Liver (tissue), 9 donors: ENCODE data around the gene HBE1. TPM values are rescaled to one million over a fixed set of nuclear protein-coding genes. Genes with fewer than 3 reads are reported as not detected.

Source experiments
- DNase-seq: peaks from one replicate; pipeline ENCODE4 v3.0.0-alpha.2; 2017; ENCODE audit warnings: low spot score
- H3K27ac ChIP-seq, 2 donors: one replicate each; pipeline ENCODE4 v1.7.0; 2013; ENCODE audit warnings: inconsistent platforms in 2 of 2, low read length in 2 of 2, control low read depth in 1 of 2, low read depth in 1 of 2, mild to moderate bottlenecking in 1 of 2
- H3K27me3 ChIP-seq, 4 donors: one replicate each; pipeline versions ENCODE4 v1.6.1 to v1.7.0; 2013; ENCODE audit warnings: low read length in 3 of 4, inconsistent platforms in 1 of 4, mild to moderate bottlenecking in 1 of 4, moderate library complexity in 1 of 4; ENCODE audit not compliant: control insufficient read depth in 4 of 4, insufficient read depth in 4 of 4
- H3K36me3 ChIP-seq, 4 donors: one replicate each; pipeline versions ENCODE4 v1.6.1 to v1.7.0; 2013; ENCODE audit warnings: low read length in 3 of 4, mild to moderate bottlenecking in 3 of 4, low read depth in 1 of 4, moderate library complexity in 1 of 4; ENCODE audit not compliant: control insufficient read depth in 4 of 4, insufficient read depth in 3 of 4
- H3K4me1 ChIP-seq, 4 donors: one replicate each; pipeline versions ENCODE4 v1.6.1 to v1.7.0; 2013; ENCODE audit warnings: low read length in 3 of 4, mild to moderate bottlenecking in 3 of 4, moderate library complexity in 1 of 4; ENCODE audit not compliant: control insufficient read depth in 4 of 4, insufficient read depth in 4 of 4
- H3K4me3 ChIP-seq, 3 donors: one replicate each; pipeline versions ENCODE4 v1.6.1 to v1.7.0; 2013; ENCODE audit warnings: low read length in 3 of 3, control low read depth in 1 of 3, low read depth in 1 of 3, mild to moderate bottlenecking in 1 of 3
- H3K9ac ChIP-seq, 2 donors: one replicate each; pipeline ENCODE4 v1.7.0; 2013; ENCODE audit warnings: low read length in 2 of 2, mild to moderate bottlenecking in 2 of 2, moderate library complexity in 2 of 2, control low read depth in 1 of 2, low read depth in 1 of 2
- H3K9me3 ChIP-seq, 4 donors: one replicate each; pipeline versions ENCODE4 v1.6.1 to v1.7.0; 2013; ENCODE audit warnings: low read length in 3 of 4; ENCODE audit not compliant: control insufficient read depth in 4 of 4
- FOXA1 ChIP-seq: IDR thresholded peaks from 2 replicates; pipeline ENCODE4 v1.6.1; 2016; ENCODE audit warnings: antibody characterized with exemption
- FOXA2 ChIP-seq: IDR thresholded peaks from 2 replicates; pipeline ENCODE4 v1.6.1; 2016; ENCODE audit warnings: antibody characterized with exemption
- GABPA ChIP-seq, 2 donors: IDR thresholded peaks in 1 of 2; conservative IDR thresholded peaks in 1 of 2; 2 replicates each; pipeline ENCODE4 v1.6.1; 2016; ENCODE audit warnings: antibody characterized with exemption in 2 of 2, mild to moderate bottlenecking in 1 of 2, moderate library complexity in 1 of 2
- HNF4A ChIP-seq, 2 donors: conservative IDR thresholded peaks; 2 replicates each; pipeline ENCODE4 v1.6.1; 2016; ENCODE audit warnings: antibody characterized with exemption in 2 of 2, mild to moderate bottlenecking in 2 of 2
- HNF4G ChIP-seq: IDR thresholded peaks from 2 replicates; pipeline ENCODE4 v1.6.1; 2016; ENCODE audit warnings: antibody characterized with exemption
- JUND ChIP-seq, 2 donors: IDR thresholded peaks; 2 replicates each; pipeline ENCODE4 v1.6.1; 2016; ENCODE audit warnings: antibody characterized with exemption in 2 of 2
- NR2F2 ChIP-seq: IDR thresholded peaks from 2 replicates; pipeline ENCODE4 v1.6.1; 2016; ENCODE audit warnings: antibody characterized with exemption
- RAD21 ChIP-seq, 2 donors: IDR thresholded peaks; 2 replicates each; pipeline ENCODE4 v1.6.1; 2016; ENCODE audit warnings: antibody characterized with exemption in 2 of 2, mild to moderate bottlenecking in 2 of 2
- RXRA ChIP-seq, 2 donors: IDR thresholded peaks; 2 replicates each; pipeline ENCODE4 v1.6.1; 2017 to 2018; ENCODE audit warnings: antibody characterized with exemption in 2 of 2, mild to moderate bottlenecking in 1 of 2
- SP1 ChIP-seq: IDR thresholded peaks from 2 replicates; pipeline ENCODE4 v1.6.1; 2018; ENCODE audit warnings: antibody characterized with exemption, mild to moderate bottlenecking
- TAF1 ChIP-seq: conservative IDR thresholded peaks from 2 replicates; pipeline ENCODE4 v1.6.1; 2016; ENCODE audit warnings: antibody characterized with exemption, mild to moderate bottlenecking
- YY1 ChIP-seq: IDR thresholded peaks from 2 replicates; pipeline ENCODE4 v1.6.1; 2016; ENCODE audit warnings: antibody characterized with exemption, mild to moderate bottlenecking
- WGBS: extraction: QIAGEN DNeasy Blood & Tissue Kit; methylation state at CpG from one replicate; pipeline ENCODE4 v1.1.7; 2013; 5-methylcytosine and 5-hydroxymethylcytosine counted together
- polyA plus RNA-seq, 2 donors: library from polyadenylated mRNA; stranded (reverse) in 1 of 2; unstranded in 1 of 2; fragments of 200-250 nt in 1 of 2; fragments of >200 nt in 1 of 2; fragmentation: Nextera tagmentation in 1 of 2; extraction: Ambion mirVana in 1 of 2; gene quantifications; one replicate each; pipeline versions ENCODE4 v1.2.1 to v1.2.3, GENCODE V29; 2013 to 2015
- total RNA-seq, 2 donors: library from RNA; depleted of rRNA; stranded (reverse); fragments of >200 nt; gene quantifications; one replicate each; pipeline ENCODE4 v1.2.3, GENCODE V29; 2014
- TF ChIP-seq, protein P1 (sequence below): IDR thresholded peaks from 2 replicates; pipeline ENCODE4 v1.6.1; 2016; ENCODE audit warnings: antibody characterized with exemption
- TF ChIP-seq, protein P2 (sequence below): IDR thresholded peaks from 2 replicates; pipeline ENCODE4 v1.6.1; 2016; ENCODE audit warnings: antibody characterized with exemption, mild to moderate bottlenecking
- TF ChIP-seq, protein P3 (sequence below): IDR thresholded peaks from 2 replicates; pipeline ENCODE4 v1.6.1; 2016; ENCODE audit warnings: antibody characterized with exemption
- TF ChIP-seq, protein P4 (sequence below): fragments of 150-350 bp; IDR thresholded peaks from 2 replicates; pipeline ENCODE4 v1.5.1; 2017; ENCODE audit warnings: improper control_type of control experiment, low read depth, low read length; ENCODE audit not compliant: missing input control
- donor health status: healthy.
- donor health status: healthy.
- donor health status: healthy.
- donor health status: healthy.
- donor health status: healthy.

The HBE1 gene
- total and polyA plus RNA-seq, 4 donors, result 82.7 TPM; not detected in 3

DNA sequence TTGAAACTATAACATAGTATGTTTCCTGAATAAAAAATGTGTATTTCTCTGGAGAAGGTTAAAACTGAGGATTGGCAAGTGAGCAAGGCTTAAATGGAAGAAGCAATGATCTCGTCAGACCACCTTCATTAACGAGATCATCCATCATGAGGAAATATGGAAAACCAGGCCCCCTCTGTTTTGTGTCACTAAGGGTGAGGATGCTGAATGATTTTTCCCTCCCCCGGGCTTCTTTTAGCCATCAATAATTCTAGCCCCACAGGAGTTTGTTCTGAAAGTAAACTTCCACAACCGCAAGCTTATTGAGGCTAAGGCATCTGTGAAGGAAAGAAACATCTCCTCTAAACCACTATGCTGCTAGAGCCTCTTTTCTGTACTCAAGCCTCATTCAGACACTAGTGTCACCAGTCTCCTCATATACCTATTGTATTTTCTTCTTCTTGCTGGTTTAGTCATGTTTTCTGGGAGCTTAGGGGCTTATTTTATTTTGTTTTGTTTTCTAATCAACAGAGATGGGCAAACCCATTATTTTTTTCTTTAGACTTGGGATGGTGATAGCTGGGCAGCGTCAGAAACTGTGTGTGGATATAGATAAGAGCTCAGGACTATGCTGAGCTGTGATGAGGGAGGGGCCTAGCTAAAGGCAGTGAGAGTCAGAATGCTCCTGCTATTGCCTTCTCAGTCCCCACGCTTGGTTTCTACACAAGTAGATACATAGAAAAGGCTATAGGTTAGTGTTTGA is 5.8 kb upstream of the HBE1 start:
- no peak for TF ChIP-seq RAD21 (IDR thresholded peaks at IDR 0.05)
- TF ChIP-seq HNF4A (conservative IDR thresholded peaks at IDR 0.05), result no peak
- no peak for TF ChIP-seq GABPA (IDR thresholded peaks at IDR 0.05 in 1 of 2, conservative IDR thresholded peaks at IDR 0.05 in 1 of 2)
- TF ChIP-seq NR2F2, result no peak
- no peak for TF ChIP-seq YY1
- TF ChIP-seq, protein P1, sequence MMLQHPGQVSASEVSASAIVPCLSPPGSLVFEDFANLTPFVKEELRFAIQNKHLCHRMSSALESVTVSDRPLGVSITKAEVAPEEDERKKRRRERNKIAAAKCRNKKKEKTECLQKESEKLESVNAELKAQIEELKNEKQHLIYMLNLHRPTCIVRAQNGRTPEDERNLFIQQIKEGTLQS, result no peak
- no peak for TF ChIP-seq FOXA1
- no peak for TF ChIP-seq RXRA (IDR thresholded peaks at IDR 0.05)
- TF ChIP-seq HNF4G, result no peak
- TF ChIP-seq TAF1, result no peak
- TF ChIP-seq, protein P2, sequence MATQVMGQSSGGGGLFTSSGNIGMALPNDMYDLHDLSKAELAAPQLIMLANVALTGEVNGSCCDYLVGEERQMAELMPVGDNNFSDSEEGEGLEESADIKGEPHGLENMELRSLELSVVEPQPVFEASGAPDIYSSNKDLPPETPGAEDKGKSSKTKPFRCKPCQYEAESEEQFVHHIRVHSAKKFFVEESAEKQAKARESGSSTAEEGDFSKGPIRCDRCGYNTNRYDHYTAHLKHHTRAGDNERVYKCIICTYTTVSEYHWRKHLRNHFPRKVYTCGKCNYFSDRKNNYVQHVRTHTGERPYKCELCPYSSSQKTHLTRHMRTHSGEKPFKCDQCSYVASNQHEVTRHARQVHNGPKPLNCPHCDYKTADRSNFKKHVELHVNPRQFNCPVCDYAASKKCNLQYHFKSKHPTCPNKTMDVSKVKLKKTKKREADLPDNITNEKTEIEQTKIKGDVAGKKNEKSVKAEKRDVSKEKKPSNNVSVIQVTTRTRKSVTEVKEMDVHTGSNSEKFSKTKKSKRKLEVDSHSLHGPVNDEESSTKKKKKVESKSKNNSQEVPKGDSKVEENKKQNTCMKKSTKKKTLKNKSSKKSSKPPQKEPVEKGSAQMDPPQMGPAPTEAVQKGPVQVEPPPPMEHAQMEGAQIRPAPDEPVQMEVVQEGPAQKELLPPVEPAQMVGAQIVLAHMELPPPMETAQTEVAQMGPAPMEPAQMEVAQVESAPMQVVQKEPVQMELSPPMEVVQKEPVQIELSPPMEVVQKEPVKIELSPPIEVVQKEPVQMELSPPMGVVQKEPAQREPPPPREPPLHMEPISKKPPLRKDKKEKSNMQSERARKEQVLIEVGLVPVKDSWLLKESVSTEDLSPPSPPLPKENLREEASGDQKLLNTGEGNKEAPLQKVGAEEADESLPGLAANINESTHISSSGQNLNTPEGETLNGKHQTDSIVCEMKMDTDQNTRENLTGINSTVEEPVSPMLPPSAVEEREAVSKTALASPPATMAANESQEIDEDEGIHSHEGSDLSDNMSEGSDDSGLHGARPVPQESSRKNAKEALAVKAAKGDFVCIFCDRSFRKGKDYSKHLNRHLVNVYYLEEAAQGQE, result no peak
- TF ChIP-seq, protein P3, sequence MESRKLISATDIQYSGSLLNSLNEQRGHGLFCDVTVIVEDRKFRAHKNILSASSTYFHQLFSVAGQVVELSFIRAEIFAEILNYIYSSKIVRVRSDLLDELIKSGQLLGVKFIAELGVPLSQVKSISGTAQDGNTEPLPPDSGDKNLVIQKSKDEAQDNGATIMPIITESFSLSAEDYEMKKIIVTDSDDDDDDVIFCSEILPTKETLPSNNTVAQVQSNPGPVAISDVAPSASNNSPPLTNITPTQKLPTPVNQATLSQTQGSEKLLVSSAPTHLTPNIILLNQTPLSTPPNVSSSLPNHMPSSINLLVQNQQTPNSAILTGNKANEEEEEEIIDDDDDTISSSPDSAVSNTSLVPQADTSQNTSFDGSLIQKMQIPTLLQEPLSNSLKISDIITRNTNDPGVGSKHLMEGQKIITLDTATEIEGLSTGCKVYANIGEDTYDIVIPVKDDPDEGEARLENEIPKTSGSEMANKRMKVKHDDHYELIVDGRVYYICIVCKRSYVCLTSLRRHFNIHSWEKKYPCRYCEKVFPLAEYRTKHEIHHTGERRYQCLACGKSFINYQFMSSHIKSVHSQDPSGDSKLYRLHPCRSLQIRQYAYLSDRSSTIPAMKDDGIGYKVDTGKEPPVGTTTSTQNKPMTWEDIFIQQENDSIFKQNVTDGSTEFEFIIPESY, result no peak
- TF ChIP-seq, protein P4, sequence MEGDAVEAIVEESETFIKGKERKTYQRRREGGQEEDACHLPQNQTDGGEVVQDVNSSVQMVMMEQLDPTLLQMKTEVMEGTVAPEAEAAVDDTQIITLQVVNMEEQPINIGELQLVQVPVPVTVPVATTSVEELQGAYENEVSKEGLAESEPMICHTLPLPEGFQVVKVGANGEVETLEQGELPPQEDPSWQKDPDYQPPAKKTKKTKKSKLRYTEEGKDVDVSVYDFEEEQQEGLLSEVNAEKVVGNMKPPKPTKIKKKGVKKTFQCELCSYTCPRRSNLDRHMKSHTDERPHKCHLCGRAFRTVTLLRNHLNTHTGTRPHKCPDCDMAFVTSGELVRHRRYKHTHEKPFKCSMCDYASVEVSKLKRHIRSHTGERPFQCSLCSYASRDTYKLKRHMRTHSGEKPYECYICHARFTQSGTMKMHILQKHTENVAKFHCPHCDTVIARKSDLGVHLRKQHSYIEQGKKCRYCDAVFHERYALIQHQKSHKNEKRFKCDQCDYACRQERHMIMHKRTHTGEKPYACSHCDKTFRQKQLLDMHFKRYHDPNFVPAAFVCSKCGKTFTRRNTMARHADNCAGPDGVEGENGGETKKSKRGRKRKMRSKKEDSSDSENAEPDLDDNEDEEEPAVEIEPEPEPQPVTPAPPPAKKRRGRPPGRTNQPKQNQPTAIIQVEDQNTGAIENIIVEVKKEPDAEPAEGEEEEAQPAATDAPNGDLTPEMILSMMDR, result no peak
- TF ChIP-seq SP1, result no peak
- Histone ChIP-seq H3K4me3 (no peak overlapping the region), H3K27ac (no peak overlapping the region), H3K27me3 (peaks cover 0 to 3% (median 0%) of the 10 kb centered on the region in 4 donors), H3K9me3 (no peaks in the 10 kb centered on the region), H3K9ac (no peak overlapping the region), H3K36me3 (no peaks in the 10 kb centered on the region), H3K4me1 (no peaks in the 10 kb centered on the region)
- 70% methylated on average over 6 of the region's 6 CpGs for WGBS
- peak; percentile 73 for DNase-seq

DNA sequence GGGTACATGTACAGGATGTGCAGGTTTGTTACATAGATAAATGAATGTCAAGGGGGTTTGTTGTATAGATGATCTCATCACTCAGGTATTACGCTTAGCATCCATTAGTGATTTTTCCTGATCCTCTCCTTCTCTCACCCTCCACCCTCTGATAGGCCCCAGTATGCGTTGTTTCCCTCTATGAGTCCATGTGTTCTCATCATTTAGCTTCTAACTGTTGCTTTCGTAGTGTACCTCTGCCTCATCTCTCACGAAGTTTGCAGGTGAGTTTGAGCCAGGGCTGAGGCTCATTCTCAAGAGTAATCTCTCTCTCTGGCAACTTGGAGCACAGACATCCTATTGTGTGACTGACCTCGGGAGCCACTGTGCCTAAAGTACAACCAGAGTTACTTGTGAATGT is 4.7 kb upstream of the HBE1 start:
- Histone ChIP-seq H3K36me3 (no peaks in the 10 kb centered on the region), H3K4me1 (no peaks in the 10 kb centered on the region), H3K9me3 (no peaks in the 10 kb centered on the region), H3K4me3 (no peak overlapping the region), H3K27me3 (peaks cover 0 to 3% (median 0%) of the 10 kb centered on the region in 4 donors), H3K9ac (no peak overlapping the region), H3K27ac (no peak overlapping the region)
- TF ChIP-seq RXRA (IDR thresholded peaks at IDR 0.05) (no peak), JUND (IDR thresholded peaks at IDR 0.05) (no peak), GABPA (IDR thresholded peaks at IDR 0.05 in 1 of 2, conservative IDR thresholded peaks at IDR 0.05 in 1 of 2) (no peak), RAD21 (IDR thresholded peaks at IDR 0.05) (no peak), FOXA2 (no peak)
- TF ChIP-seq, protein P2, result no peak
- TF ChIP-seq, protein P4, result no peak
- WGBS, result 76% methylated on average over 5 of the region's 5 CpGs
- DNase-seq, result no peak
